GM20000 (cell line): ENCODE data around the gene CACNA1H.

ENCODE experiments used
- DNase-seq: peaks from one replicate; pipeline ENCODE4 v3.0.0; 2012; ENCODE audit warnings: low spot score
- CTCF ChIP-seq: IDR thresholded peaks from 2 replicates; pipeline ENCODE4 v1.5.1; 2012; ENCODE audit warnings: mild to moderate bottlenecking, control low read depth; ENCODE audit errors: extremely low read depth, missing control alignments

Gene CACNA1H

GRCh38 chr16:1164975-1165374 lies 12.1 kb downstream of the CACNA1H start:
- DNase-seq = no peak
- TF ChIP-seq CTCF = no peak

- TF ChIP-seq CTCF = no peak
- no peak for DNase-seq
Observed at GRCh38 chr16:1165511-1165910, 12.6 kb downstream of the CACNA1H start.

- no peak for TF ChIP-seq CTCF
- no peak for DNase-seq
Observed at GRCh38 chr16:1167276-1168107, 14.6 kb downstream of the CACNA1H start.

GRCh38 chr16:1168837-1169236 lies 15.9 kb downstream of the CACNA1H start:
- no peak for DNase-seq
- no peak for TF ChIP-seq CTCF

- TF ChIP-seq CTCF = no peak
- no peak for DNase-seq
Observed at GRCh38 chr16:1169285-1170075, 16.6 kb downstream of the CACNA1H start.

GRCh38 chr16:1170076-1170418 lies 17.1 kb downstream of the CACNA1H start:
- TF ChIP-seq CTCF = no peak
- no peak for DNase-seq

GRCh38 chr16:1171001-1171400 lies 18.1 kb downstream of the CACNA1H start:
- no peak for DNase-seq

More at GRCh38 chr16:1171001-1171400, 18.1 kb downstream of the CACNA1H start:
- TF ChIP-seq CTCF = no peak
